ENCODE results near the gene LRRC4.

The LRRC4 gene

DNA sequence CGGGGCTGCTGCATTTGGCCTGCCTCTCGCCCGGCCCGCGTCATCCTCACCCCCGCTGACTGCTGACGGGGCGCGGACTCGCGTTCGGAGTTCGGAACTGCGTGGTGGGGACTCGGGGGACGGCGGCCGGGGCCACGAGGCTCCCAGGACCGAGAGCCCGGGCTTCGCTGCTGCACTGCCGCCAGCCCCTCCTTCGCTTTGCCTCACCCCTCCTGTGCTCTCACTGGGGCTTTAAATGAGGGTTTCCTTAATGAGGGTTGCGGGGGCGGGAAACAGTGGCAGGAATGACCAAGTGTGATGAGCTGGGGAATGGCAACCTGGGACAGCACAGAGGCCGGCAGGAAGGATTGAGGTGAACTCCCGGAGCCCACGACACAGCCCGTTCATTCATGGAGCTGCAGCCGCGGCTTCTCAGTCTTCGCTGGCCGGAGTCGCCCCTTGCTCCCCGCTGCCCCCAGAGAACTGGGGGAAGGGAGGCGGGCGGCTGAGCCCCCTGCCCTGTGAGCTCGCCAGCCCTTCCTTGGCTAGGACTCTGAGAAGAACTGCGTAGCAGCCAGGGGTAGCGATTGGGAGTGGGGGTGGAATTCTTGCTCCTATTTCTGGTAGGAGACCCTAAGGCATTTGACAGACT, 1.5 kb upstream of the LRRC4 start:
- Histone ChIP-seq H3K79me1 (replicated peaks; ENCODE audit: low read length, poor library complexity, severe bottlenecking) (peaks cover 44% of the 10 kb centered on the region), H3K9me3 (ENCODE audit: control insufficient read depth, low read length) (no peaks in the 10 kb centered on the region), H2BK5ac (ENCODE audit: low read depth, low read length, poor library complexity, severe bottlenecking) (no peak overlapping the region), H3K36me3 (ENCODE audit: control insufficient read depth in 1 of 2, insufficient read depth in 2 of 2, low read depth in 1 of 2, low read length in 2 of 2) (peaks cover 8 to 24% of the 10 kb centered on the region in 2 experiments), H2BK15ac (ENCODE audit: low read depth, poor library complexity, severe bottlenecking) (no peak overlapping the region), H4K91ac (ENCODE audit: low read length) (peak overlapping the region; percentile 21), H3K27ac (ENCODE audit: low read length, poor library complexity, severe bottlenecking) (no peak overlapping the region), H2AK5ac (ENCODE audit: low read length, severe bottlenecking) (no peak overlapping the region), H2BK12ac (ENCODE audit: low read length in 2 of 2) (no peak overlapping the region), H3K4me1 (ENCODE audit: control insufficient read depth, insufficient read depth, low read depth, low read length) (peaks cover 13% of the 10 kb centered on the region), H3K27me3 (ENCODE audit: control insufficient read depth in 1 of 2, insufficient read depth in 1 of 2, low read length in 2 of 2) (peaks cover 0 to 17% of the 10 kb centered on the region in 2 experiments), H3K9ac (ENCODE audit: low read length) (peak overlapping the region; percentile 78), H3K23ac (ENCODE audit: low read length in 2 of 2) (peak overlapping the region in 1 of 2 experiments; percentile 54), H3K18ac (ENCODE audit: low read depth in 1 of 2, low read length in 2 of 2) (peak overlapping the region in 1 of 2 experiments; percentile 38), H2BK120ac (ENCODE audit: low read depth, low read length) (peak overlapping the region; percentile 50), H4K8ac (ENCODE audit: low read length) (no peak overlapping the region), H3K14ac (ENCODE audit: low read length in 2 of 2) (peak overlapping the region in 1 of 2 experiments; percentile 26), H2AFZ (ENCODE audit: low read depth, low read length) (no peak overlapping the region), H3K4me2 (ENCODE audit: low read length, poor library complexity, severe bottlenecking) (peak overlapping the region; percentile 93), H3K4ac (ENCODE audit: low read depth in 1 of 2, low read length in 2 of 2) (no peak overlapping the region), H3K4me3 (ENCODE audit: insufficient read depth in 1 of 2, low read depth in 1 of 2, low read length in 2 of 2) (peak overlapping the region; percentile 48 to 68)
- peak; percentile 34 for DNase-seq
- WGBS = 11% methylated on average over 26 of the region's 41 CpGs

DNA sequence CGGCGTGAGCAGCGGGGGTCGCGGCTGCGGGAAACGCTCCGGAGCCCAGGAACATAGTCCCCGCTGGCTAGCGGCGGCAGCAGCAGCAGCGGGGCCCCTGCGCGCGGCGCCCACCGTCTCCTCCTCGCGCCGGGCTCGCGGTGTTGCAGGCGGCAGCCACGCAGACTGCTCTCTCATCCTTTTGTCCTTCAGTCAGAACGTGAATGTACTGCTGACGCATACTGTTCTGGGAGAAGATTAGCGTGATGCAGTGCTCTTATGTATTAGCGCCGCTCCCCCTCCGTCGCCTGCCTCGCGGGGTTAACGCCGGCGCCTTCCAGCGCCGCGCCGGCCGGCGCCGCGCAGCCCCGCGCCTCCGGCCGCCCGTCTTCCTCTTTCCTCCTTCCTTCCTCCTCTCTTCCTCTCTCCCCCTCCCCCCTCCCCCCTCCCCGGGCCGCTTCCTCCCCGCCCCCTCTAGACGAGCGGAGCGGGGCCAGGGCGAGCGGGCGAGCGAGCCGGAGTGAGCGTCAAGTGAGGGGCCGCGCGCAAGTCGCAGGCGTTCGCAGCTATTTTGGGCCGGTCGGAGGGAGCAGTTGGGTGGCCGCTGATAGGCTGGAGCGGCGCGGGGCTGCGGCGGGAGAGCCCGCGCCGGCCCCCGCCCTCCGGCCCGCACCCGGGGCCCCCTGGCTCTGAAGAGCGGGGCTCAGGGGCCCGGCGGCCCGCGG, 816 bp upstream of the LRRC4 start:
- Histone ChIP-seq H3K27me3 (ENCODE audit: control insufficient read depth in 1 of 2, insufficient read depth in 1 of 2, low read length in 2 of 2) (peaks cover 0 to 17% of the 10 kb centered on the region in 2 experiments), H3K18ac (ENCODE audit: low read depth in 1 of 2, low read length in 2 of 2) (peak overlapping the region; percentile 26 to 38), H3K4ac (ENCODE audit: low read depth in 1 of 2, low read length in 2 of 2) (no peak overlapping the region), H2AK5ac (ENCODE audit: low read length, severe bottlenecking) (no peak overlapping the region), H3K4me2 (ENCODE audit: low read length, poor library complexity, severe bottlenecking) (peak overlapping the region; percentile 93), H3K4me1 (ENCODE audit: control insufficient read depth, insufficient read depth, low read depth, low read length) (peaks cover 13% of the 10 kb centered on the region), H2BK5ac (ENCODE audit: low read depth, low read length, poor library complexity, severe bottlenecking) (no peak overlapping the region), H4K8ac (ENCODE audit: low read length) (no peak overlapping the region), H2BK12ac (ENCODE audit: low read length in 2 of 2) (no peak overlapping the region), H4K91ac (ENCODE audit: low read length) (no peak overlapping the region), H3K79me1 (replicated peaks; ENCODE audit: low read length, poor library complexity, severe bottlenecking) (peaks cover 40% of the 10 kb centered on the region), H3K27ac (ENCODE audit: low read length, poor library complexity, severe bottlenecking) (no peak overlapping the region), H3K36me3 (ENCODE audit: control insufficient read depth in 1 of 2, insufficient read depth in 2 of 2, low read depth in 1 of 2, low read length in 2 of 2) (peaks cover 8 to 24% of the 10 kb centered on the region in 2 experiments), H2BK15ac (ENCODE audit: low read depth, poor library complexity, severe bottlenecking) (no peak overlapping the region), H3K23ac (ENCODE audit: low read length in 2 of 2) (peak overlapping the region in 1 of 2 experiments; percentile 43), H2BK120ac (ENCODE audit: low read depth, low read length) (peak overlapping the region; percentile 50), H3K9me3 (ENCODE audit: control insufficient read depth, low read length) (no peaks in the 10 kb centered on the region), H2AFZ (ENCODE audit: low read depth, low read length) (no peak overlapping the region), H3K4me3 (ENCODE audit: insufficient read depth in 1 of 2, low read depth in 1 of 2, low read length in 2 of 2) (peak overlapping the region; percentile 60 to 76), H3K14ac (ENCODE audit: low read length in 2 of 2) (no peak overlapping the region), H3K9ac (ENCODE audit: low read length) (peak overlapping the region; percentile 78)
- WGBS = under 1% methylated on average over 63 of the region's 87 CpGs
- DNase-seq = peak; percentile 94

DNA sequence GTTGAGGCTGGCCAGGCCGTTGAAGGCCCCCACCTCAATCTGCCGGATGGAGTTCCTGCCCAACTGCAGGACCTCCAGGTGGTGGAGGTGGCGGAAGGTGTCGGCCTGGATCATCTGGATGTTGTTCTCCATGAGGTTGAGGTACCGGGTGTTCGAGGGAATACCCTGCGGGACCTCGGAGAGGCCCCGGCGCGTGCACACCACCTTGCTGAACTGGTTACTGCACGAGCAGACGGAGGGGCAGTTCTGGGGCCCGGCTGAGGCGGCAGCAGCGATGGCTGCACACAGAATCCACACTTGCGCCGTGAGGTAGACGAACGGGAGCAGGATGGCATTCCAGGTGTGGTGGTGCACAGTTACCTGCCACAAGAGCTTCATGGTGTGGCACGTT, 979 bp downstream of the LRRC4 start:
- no peak overlapping the region for H3K4me2 ChIP-seq (ENCODE audit: low read length, poor library complexity, severe bottlenecking)
- no peak overlapping the region for H2AK5ac ChIP-seq (ENCODE audit: low read length, severe bottlenecking)
- no peak overlapping the region for H3K4ac ChIP-seq (ENCODE audit: low read depth in 1 of 2, low read length in 2 of 2)
- H3K18ac ChIP-seq (ENCODE audit: low read depth in 1 of 2, low read length in 2 of 2) = no peak overlapping the region
- no peak overlapping the region for H3K4me3 ChIP-seq (ENCODE audit: insufficient read depth in 1 of 2, low read depth in 1 of 2, low read length in 2 of 2)
- peak overlapping the region; percentile 5 for H4K8ac ChIP-seq (ENCODE audit: low read length)
- H3K9me3 ChIP-seq (ENCODE audit: control insufficient read depth, low read length) = no peaks in the 10 kb centered on the region
- H2BK15ac ChIP-seq (ENCODE audit: low read depth, poor library complexity, severe bottlenecking) = no peak overlapping the region
- H2BK5ac ChIP-seq (ENCODE audit: low read depth, low read length, poor library complexity, severe bottlenecking) = no peak overlapping the region
- H3K27me3 ChIP-seq (ENCODE audit: control insufficient read depth in 1 of 2, insufficient read depth in 1 of 2, low read length in 2 of 2) = peaks cover 0 to 17% of the 10 kb centered on the region in 2 experiments
- no peak overlapping the region for H3K9ac ChIP-seq (ENCODE audit: low read length)
- peaks cover 8 to 24% of the 10 kb centered on the region in 2 experiments for H3K36me3 ChIP-seq (ENCODE audit: control insufficient read depth in 1 of 2, insufficient read depth in 2 of 2, low read depth in 1 of 2, low read length in 2 of 2)
- H3K79me1 ChIP-seq (replicated peaks; ENCODE audit: low read length, poor library complexity, severe bottlenecking) = peaks cover 37% of the 10 kb centered on the region
- 49% methylated on average over 20 of the region's 21 CpGs for WGBS
- peaks cover 15% of the 10 kb centered on the region for H3K4me1 ChIP-seq (ENCODE audit: control insufficient read depth, insufficient read depth, low read depth, low read length)
- H2BK12ac ChIP-seq (ENCODE audit: low read length in 2 of 2) = peak overlapping the region in 1 of 2 experiments; percentile 44
- H2BK120ac ChIP-seq (ENCODE audit: low read depth, low read length) = no peak overlapping the region
- H4K91ac ChIP-seq (ENCODE audit: low read length) = no peak overlapping the region
- H3K14ac ChIP-seq (ENCODE audit: low read length in 2 of 2) = no peak overlapping the region
- no peak for DNase-seq
- no peak overlapping the region for H3K27ac ChIP-seq (ENCODE audit: low read length, poor library complexity, severe bottlenecking)
- H3K23ac ChIP-seq (ENCODE audit: low read length in 2 of 2) = peak overlapping the region in 1 of 2 experiments; percentile 3
- no peak overlapping the region for H2AFZ ChIP-seq (ENCODE audit: low read depth, low read length)

DNA sequence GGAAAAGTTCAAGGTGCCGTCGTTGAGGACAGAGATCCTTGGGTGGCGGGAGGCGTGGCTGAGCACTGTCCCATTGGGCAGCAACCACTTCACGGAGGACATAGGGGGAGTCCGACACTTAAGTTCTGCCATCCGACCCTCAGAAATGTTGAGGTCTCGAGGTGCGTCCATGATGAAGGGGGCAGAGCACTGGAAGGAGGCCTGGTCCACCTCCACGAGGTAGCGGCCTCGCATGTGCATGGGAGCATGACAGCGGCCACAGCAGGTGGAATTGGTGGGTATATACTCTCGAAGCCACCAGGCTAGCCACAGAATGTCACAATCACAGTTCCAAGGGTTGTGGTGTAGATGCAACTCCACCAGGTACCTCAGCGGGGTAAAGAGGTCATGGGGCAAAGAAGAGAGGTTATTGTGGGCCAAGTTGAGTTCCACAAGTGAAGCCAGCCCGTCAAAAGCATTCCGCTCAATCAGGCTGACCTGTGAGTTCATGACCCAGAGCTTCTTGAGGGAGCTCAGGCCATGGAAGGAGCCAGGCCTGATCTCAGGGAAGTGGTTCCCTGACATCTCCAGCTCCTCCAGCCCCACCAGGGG, 1.7 kb downstream of the LRRC4 start:
- Histone ChIP-seq H3K27me3 (ENCODE audit: control insufficient read depth in 1 of 2, insufficient read depth in 1 of 2, low read length in 2 of 2) (peaks cover 0 to 17% of the 10 kb centered on the region in 2 experiments), H4K91ac (ENCODE audit: low read length) (no peak overlapping the region), H3K9me3 (ENCODE audit: control insufficient read depth, low read length) (no peaks in the 10 kb centered on the region), H2BK12ac (ENCODE audit: low read length in 2 of 2) (no peak overlapping the region), H3K4ac (ENCODE audit: low read depth in 1 of 2, low read length in 2 of 2) (no peak overlapping the region), H3K23ac (ENCODE audit: low read length in 2 of 2) (no peak overlapping the region), H3K18ac (ENCODE audit: low read depth in 1 of 2, low read length in 2 of 2) (no peak overlapping the region), H3K79me1 (replicated peaks; ENCODE audit: low read length, poor library complexity, severe bottlenecking) (peaks cover 39% of the 10 kb centered on the region), H3K4me1 (ENCODE audit: control insufficient read depth, insufficient read depth, low read depth, low read length) (peaks cover 15% of the 10 kb centered on the region), H2AFZ (ENCODE audit: low read depth, low read length) (no peak overlapping the region), H2AK5ac (ENCODE audit: low read length, severe bottlenecking) (no peak overlapping the region), H3K36me3 (ENCODE audit: control insufficient read depth in 1 of 2, insufficient read depth in 2 of 2, low read depth in 1 of 2, low read length in 2 of 2) (peaks cover 8 to 23% of the 10 kb centered on the region in 2 experiments), H2BK15ac (ENCODE audit: low read depth, poor library complexity, severe bottlenecking) (no peak overlapping the region), H3K9ac (ENCODE audit: low read length) (no peak overlapping the region), H2BK120ac (ENCODE audit: low read depth, low read length) (no peak overlapping the region), H2BK5ac (ENCODE audit: low read depth, low read length, poor library complexity, severe bottlenecking) (no peak overlapping the region), H4K8ac (ENCODE audit: low read length) (no peak overlapping the region), H3K4me2 (ENCODE audit: low read length, poor library complexity, severe bottlenecking) (no peak overlapping the region), H3K4me3 (ENCODE audit: insufficient read depth in 1 of 2, low read depth in 1 of 2, low read length in 2 of 2) (no peak overlapping the region), H3K27ac (ENCODE audit: low read length, poor library complexity, severe bottlenecking) (no peak overlapping the region), H3K14ac (ENCODE audit: low read length in 2 of 2) (no peak overlapping the region)
- WGBS = 97% methylated on average over 17 of the region's 17 CpGs
- DNase-seq = no peak

Measured in mesenchymal stem cell (in vitro differentiated cells and primary cell).